CD4-positive, alpha-beta T cell treated with Interleukin-21 for 1 hour (primary cell): ENCODE data around the gene TBC1D30.
A peak's percentile ranks its signal among the peaks of the same experiment; 100 is the strongest.
"Not testable (repeated sequence)": the region's sequence is repeated elsewhere in the genome, so short reads cannot be mapped to it uniquely, and the experiment has no call there.

ENCODE experiments used
- DNase-seq: peaks from one replicate; pipeline ENCODE4 v3.0.0-alpha.2; 2020

Gene TBC1D30

DNA sequence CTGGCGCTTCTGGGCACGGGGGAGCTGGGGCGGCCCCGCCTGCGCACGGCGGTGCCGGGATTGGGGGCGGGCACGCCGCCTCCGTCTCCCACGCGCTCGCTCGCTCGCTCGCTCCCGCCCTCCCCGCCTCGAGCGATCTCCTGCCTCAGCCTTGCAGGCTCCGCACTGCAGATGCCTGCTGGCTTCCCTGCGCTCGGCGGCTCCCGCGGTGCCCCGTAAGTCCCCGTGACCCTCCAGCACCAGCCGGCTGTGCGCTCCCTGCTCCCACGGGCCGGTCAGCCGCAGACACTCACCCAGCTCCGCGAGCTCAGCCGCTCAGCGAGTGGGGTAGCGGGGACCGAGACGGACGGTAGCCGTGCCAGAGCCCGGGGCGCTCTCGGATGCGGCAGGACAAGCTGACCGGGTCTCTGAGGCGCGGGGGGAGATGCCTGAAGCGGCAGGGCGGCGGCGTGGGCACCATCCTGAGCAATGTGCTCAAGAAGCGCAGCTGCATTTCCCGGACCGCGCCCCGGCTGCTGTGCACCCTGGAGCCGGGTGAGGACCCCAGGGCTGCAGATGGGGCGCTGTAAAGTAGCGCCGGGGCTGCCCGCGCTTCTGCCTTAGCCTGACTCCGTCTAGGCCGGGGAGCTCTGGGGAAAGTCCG, at the start of gene TBC1D30:
Gene TBC1D30, plus strand, starts transcription at position 148 of the 643 bp plus-strand sequence. Its CDS starts 233 bp downstream, at position 381.
- DNase-seq, result no peak

- DNase-seq, result not testable (repeated sequence)
Observed at GRCh38 chr12:64775147-64775736, 49.2 kb upstream of the TBC1D30 start.

DNA sequence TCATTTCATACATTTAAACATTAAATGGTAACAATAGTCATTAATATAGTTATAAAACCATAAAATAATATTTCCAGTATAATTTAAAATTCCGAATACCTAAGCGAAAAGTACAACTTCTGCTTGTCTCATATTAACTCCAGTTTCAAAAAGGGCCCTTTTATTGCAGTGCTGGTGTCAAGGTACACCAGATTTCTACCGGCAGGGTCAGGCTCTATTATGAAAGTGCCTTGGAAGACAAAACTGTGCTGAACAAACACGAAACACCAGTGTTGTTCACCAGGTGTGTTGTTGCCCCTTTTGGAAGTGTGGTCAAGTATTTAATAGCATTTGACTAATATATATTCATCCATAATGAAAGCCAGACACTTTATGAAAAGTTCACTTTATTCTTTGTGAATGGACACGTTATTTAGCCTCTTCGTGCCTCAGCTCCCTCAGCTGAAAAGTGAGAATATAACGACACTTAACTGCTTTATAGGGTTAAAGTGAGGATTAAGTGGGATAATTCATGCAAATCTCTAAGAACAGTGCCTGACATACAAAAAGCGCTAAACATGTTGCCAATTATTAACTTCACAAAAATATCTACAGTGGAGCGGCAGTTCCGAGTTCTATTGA, 45.0 kb upstream of the TBC1D30 start:
- DNase-seq, result no peak

DNA sequence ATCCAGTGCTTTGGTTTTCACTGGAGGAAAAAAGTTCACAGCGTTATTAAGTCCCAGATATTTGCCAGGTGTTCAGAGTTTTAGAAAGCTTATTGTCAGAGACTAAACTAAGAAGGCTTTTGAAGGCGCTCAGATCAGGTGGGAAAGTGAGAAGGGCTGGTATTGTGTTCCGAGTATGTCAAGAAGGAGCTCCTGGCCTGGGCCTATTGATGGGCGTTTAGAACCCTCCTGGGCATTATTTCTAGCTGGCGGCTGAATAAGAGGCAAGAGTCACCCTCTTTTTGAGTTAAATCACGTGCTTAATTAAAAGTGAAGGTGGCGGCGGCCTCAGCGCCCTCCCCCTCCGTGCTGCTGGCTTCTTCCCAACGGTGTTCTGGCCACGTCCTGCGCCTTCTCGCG, 44.3 kb upstream of the TBC1D30 start:
- no peak for DNase-seq

DNA sequence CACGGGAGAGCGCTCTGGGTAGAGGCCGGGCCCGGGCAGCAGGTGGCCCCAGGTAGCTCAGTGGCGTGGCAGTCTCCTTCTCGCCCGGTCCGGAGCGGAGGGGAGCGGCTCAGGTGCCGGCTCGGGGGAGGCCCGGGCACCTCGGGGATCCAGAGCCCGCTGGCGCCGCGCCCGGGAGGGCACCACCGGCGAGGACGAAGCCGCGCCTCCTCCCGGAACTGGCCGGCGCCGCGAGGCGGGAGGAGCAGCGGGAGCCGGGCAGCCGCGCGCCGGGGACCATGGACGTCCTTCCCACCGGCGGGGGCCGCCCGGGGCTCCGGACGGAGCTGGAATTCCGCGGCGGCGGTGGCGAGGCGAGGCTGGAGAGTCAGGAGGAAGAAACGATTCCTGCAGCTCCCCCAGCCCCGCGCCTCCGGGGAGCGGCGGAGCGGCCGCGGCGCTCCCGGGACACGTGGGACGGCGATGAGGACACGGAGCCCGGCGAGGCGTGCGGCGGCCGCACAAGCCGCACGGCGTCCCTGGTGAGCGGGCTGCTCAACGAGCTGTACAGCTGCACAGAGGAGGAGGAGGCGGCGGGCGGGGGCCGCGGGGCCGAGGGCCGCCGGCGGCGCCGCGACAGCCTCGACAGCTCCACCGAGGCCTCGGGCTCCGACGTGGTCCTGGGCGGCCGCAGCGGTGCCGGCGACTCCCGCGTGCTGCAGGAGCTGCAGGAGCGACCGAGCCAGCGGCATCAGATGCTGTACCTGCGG, 43.7 kb upstream of the TBC1D30 start:
- no peak for DNase-seq

DNA sequence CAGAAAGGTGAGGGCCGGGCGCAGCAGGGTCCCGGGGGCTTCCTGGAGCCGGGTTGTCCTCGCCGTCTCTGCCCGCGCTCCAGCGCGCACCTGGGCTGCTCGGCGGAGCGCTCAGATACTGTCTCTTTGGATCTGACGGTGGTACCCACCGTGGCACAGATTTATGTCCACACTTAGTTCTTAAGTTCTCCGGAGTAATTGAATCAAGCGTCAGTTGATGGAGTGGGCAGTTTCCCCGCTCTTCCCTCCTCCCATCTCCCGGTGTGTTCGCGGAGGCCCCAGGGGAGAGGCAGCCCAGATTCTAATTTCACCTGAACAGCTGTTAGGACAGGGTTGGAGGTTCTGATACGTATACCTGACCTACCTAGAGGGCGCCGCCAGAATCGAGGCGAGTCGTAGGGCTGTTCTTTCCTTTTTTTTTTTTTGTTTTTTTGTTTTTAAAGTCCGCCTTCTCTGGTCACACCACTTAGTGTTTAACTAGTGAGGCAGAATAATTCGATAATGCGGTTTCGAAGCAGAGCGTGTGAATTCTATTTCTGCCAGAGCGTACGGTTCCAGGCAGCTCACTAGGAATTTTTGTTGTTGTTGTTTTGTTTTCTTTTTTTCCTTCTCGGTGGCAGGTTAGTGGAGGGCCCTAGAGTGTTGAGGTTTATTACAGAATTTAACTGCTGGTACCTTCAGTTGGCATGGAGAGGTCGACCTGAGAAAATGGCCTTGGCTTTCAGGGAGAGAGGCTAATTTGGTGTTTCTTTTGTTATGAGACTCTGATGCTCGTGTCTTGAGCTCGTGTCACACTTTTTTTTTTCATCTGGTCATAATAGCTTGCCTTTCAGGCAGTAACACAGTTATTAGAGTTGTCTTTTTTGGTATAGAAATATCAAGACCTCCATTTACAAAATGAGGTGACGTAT, 42.9 kb upstream of the TBC1D30 start:
- no peak for DNase-seq

GRCh38 chr12:64782191-64782876, 42.1 kb upstream of the TBC1D30 start:
- DNase-seq, result no peak

GRCh38 chr12:64785838-64786237, 38.6 kb upstream of the TBC1D30 start:
- no peak for DNase-seq

GRCh38 chr12:64790166-64790565, 34.3 kb upstream of the TBC1D30 start:
- no peak for DNase-seq

DNA sequence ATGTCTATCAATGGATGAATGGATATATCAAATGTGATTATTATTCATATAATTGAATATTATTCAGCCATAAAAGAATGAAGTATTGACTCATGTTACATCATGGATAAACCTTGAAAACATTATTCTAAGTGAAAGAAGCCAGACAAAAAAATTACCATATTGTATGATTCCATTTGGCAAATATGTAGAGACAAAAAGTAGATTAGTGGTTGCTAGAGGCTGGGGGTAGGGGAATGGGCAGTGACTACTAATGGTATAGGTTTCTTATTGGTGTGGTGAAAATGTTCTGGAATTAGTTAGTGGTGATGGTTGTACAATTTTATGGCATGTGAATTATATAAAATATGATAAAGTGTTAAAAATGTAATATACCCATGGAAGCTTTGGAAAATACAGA, 33.4 kb upstream of the TBC1D30 start:
- DNase-seq, result no peak

DNA sequence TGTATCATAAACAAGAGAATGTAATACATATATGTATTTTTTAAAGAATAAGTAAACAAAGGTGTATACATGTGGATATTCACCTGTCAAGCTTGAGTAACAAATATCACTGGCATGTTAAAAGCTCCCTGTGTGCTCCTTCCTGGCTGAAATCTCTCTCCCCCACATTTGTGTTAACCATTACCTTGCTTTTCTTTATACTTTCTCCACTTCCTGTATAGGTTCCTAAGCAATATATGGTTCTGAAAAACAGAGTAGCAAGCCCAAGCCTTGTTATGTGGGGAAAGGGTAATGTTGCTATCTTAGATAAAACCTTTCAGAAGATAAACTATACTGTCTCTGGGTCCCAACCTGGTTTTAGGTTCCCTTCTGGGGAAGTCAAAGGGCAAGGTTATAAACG, 32.3 kb upstream of the TBC1D30 start:
- no peak for DNase-seq

- DNase-seq, result no peak
Observed at GRCh38 chr12:64793610-64794009, 30.8 kb upstream of the TBC1D30 start.

- DNase-seq, result no peak
Observed at GRCh38 chr12:64794305-64794704, 30.1 kb upstream of the TBC1D30 start.

GRCh38 chr12:64796205-64796845, 28.1 kb upstream of the TBC1D30 start:
- DNase-seq, result peak; percentile 78

GRCh38 chr12:64797156-64797555, 27.3 kb upstream of the TBC1D30 start:
- DNase-seq, result no peak

GRCh38 chr12:64798165-64798564, 26.3 kb upstream of the TBC1D30 start:
- DNase-seq, result no peak

- no peak for DNase-seq
Observed at GRCh38 chr12:64800640-64801039, 23.8 kb upstream of the TBC1D30 start.

DNA sequence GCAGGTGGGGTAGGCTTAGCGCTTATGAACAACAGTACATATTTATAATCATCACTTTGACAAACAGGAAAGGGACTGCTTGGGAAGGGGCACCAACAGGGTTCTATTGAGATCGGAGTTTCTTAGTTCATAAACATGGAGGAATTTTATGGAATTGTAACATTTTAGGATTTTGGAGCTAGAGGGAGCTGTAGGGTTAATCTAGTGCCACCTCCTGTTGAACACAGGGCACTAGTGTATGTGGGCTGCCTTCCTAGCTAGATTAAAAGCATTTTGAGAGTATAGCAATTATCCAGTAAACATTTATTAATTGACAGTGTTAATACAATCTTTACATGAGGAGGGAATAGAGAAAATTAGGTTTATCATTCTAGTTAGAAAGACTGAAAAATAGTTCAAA, 23.1 kb upstream of the TBC1D30 start:
- no peak for DNase-seq

DNA sequence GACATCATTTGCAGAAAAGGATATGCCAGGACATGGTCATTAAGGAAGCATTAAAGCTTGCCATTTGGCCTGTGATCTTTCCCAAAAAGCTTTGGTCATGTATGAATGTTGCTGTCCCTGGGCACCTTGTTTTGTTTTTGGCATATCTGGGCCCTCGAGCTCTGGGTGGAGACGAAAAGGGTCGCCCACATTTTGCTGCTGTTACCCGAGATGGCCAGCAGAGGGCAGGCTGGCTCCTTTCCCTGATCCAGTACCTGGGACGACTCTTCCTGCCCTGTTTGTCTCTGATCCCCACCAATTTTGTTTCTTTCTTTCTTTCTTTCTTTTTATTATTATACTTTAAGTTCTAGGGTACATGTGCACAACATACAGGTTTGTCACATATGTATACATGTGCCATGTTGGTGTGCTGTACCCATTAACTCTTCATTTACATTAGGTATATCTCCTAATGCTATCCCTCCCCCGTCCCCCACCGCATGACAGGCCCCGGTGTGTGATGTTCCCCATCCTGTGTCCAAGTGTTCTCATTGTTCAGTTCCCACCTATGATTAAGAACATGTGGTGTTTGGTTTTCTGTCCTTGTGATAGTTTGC, 22.2 kb upstream of the TBC1D30 start:
- DNase-seq, result peak; percentile 46

- DNase-seq, result no peak
Observed at GRCh38 chr12:64806173-64806572, 18.3 kb upstream of the TBC1D30 start.
